Stimulated activated CD8-positive, alpha-beta memory T cell treated with anti-CD3 and anti-CD28 coated beads, Interleukin-4, amount 100 ng/mL, for 1 hour (primary cell): ENCODE data around the gene TTC7B.

Source experiments
- DNase-seq, 2 donors: peaks; one replicate each; pipeline ENCODE4 v3.0.0-alpha.2; 2020; ENCODE audit warnings: low read depth in 2 of 2, low spot score in 1 of 2

The TTC7B gene

GRCh38 chr14:90561920-90562319 lies 254.3 kb downstream of the TTC7B start:
- DNase-seq, result no peak

- DNase-seq, result no peak
Measured at GRCh38 chr14:90560991-90561390, 255.2 kb downstream of the TTC7B start.

- DNase-seq, result no peak
Measured at GRCh38 chr14:90560558-90560957, 255.7 kb downstream of the TTC7B start.

GRCh38 chr14:90559811-90560492 lies 256.3 kb downstream of the TTC7B start:
- DNase-seq, result no peak

- no peak for DNase-seq
Measured at GRCh38 chr14:90558983-90559590, 257.1 kb downstream of the TTC7B start.

GRCh38 chr14:90558041-90558982 lies 257.9 kb downstream of the TTC7B start:
- DNase-seq, result no peak

- no peak for DNase-seq
Measured at GRCh38 chr14:90557516-90557915, 258.7 kb downstream of the TTC7B start.

- no peak for DNase-seq
Measured at GRCh38 chr14:90556666-90557450, 259.4 kb downstream of the TTC7B start.

- no peak for DNase-seq
Measured at GRCh38 chr14:90556012-90556477, 260.2 kb downstream of the TTC7B start.

GRCh38 chr14:90555126-90556011 lies 260.9 kb downstream of the TTC7B start:
- no peak for DNase-seq

- no peak for DNase-seq
Measured at GRCh38 chr14:90554341-90554740, 261.9 kb downstream of the TTC7B start.

- DNase-seq, result no peak
Measured at GRCh38 chr14:90553921-90554336, 262.3 kb downstream of the TTC7B start.

GRCh38 chr14:90553298-90553920 lies 262.8 kb downstream of the TTC7B start:
- DNase-seq, result no peak

- DNase-seq, result no peak
Measured at GRCh38 chr14:90552465-90553297, 263.5 kb downstream of the TTC7B start.

GRCh38 chr14:90551733-90552464 lies 264.3 kb downstream of the TTC7B start:
- DNase-seq, result no peak

GRCh38 chr14:90551070-90551704 lies 265.0 kb downstream of the TTC7B start:
- DNase-seq, result no peak
